ENCODE measurements around the gene IQSEC1. TPM values are rescaled to one million over a fixed set of nuclear protein-coding genes. Genes with fewer than 3 reads are reported as not detected.
A peak's percentile ranks its signal among the peaks of the same experiment; 100 is the strongest.

The IQSEC1 gene
- total and polyA plus RNA-seq, 9 of the 15 experiments (the other 6 are each of a cell fraction or from before 2014, with no cell fraction given): 0.56 to 39.0 (median 6.8) TPM

DNA sequence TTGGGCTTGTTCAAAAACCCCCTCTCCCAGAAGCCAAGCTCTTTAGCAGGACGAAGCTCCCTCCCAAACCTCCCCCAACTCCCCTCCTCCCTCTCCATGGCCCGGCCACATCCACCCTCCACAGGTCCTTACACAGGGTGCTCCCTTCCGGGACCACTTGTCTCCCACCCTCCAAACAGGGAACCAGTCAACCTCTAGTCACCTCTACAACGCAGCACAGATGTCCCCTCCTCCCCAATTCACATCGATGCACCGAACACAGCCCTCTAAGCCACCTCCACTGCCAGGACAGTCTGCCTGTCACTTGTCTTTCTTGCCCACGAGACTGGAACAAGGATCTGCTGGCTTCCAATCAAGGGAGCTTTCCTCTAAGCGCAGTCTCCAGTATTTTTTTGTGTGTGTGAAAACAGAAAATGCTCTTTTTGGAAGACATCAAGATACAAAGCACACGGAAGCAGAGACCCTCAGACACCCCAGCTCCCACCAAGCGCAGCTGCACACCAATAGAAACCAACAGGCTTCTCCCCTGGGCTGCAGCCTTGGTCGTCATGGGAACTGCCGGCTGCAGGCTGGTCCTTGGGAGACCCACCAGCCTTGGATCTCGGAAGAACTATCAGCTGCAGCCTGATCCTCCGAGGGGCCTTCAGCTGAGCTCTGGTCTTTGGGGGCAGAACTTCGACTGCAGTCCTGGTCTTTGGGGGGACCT is 26.5 kb downstream of the IQSEC1 start:
- intact Hi-C loops (cut with micrococcal nuclease) (no loop called here), in situ Hi-C loops (cut with MboI) (no loop called here)
- Histone ChIP-seq H3K27me3 (ENCODE audit: control insufficient read depth in 2 of 2, insufficient read depth in 2 of 2, low read length in 2 of 2) (peaks cover 53 to 93% of the 10 kb centered on the region in 2 experiments), H4K20me1 (replicated peaks; ENCODE audit: control insufficient read depth, insufficient read depth, low read length) (peaks cover 6% of the 10 kb centered on the region), H3K4me2 (ENCODE audit: insufficient read depth, low read length) (no peak overlapping the region), H3K9ac (ENCODE audit: insufficient read depth in 1 of 2, low read depth in 2 of 2, low read length in 2 of 2) (peak overlapping the region in 1 of 2 experiments; percentile 49; a peak in 1 of 4 replicates), H3K4me3 (no peak overlapping the region), H3K4me1 (replicated peaks in 1 of 2; ENCODE audit: control insufficient read depth in 2 of 2, insufficient read depth in 2 of 2, low read length in 2 of 2) (peaks cover 0 to 31% of the 10 kb centered on the region in 2 experiments; a peak in 2 of 5 replicates), H3K9me1 (ENCODE audit: control insufficient read depth, insufficient read depth, low read length) (no peaks in the 10 kb centered on the region), H3K79me2 (ENCODE audit: control insufficient read depth, insufficient read depth, low read length) (no peaks in the 10 kb centered on the region), H3K9me3 (replicated peaks; ENCODE audit: control insufficient read depth, insufficient read depth, low read depth, low read length) (no peaks in the 10 kb centered on the region; the same call in 1 of the 2 replicates), H3K27ac (ENCODE audit: extremely low read depth, low read depth, low read length) (no peak overlapping the region), H3K36me3 (ENCODE audit: control insufficient read depth, insufficient read depth, low read length) (no peaks in the 10 kb centered on the region), H2AFZ (ENCODE audit: low read depth, low read length) (no peak overlapping the region)
- DNase-seq (ENCODE audit: extremely low read depth in 1 of 4, low spot score in 3 of 4): no peak
- BruUV-seq (replicated peaks): no TSS peak
- WGBS (ENCODE audit: insufficient coverage, low coverage, missing lambda C conversion rate): 9% methylated on average over 15 of the region's 15 CpGs
- CTCF ChIA-PET (ENCODE audit: low intra/inter-chr PET ratio): no interaction called here
- TF ChIP-seq TSC22D4 (tag; IDR thresholded peaks at IDR 0.05) (no peak), RBM17 (IDR thresholded peaks at IDR 0.05; ENCODE audit: borderline replicate concordance, low read depth, low read length) (no peak), ETS2 (tag; IDR thresholded peaks at IDR 0.05; ENCODE audit: borderline replicate concordance, poor library complexity, severe bottlenecking) (no peak), PCBP1 (IDR thresholded peaks at IDR 0.05; ENCODE audit: low read depth, low read length, poor library complexity, severe bottlenecking) (no peak), E2F3 (CRISPR knock-in tag; IDR thresholded peaks at IDR 0.05) (no peak), CBFB (CRISPR knock-in tag; IDR thresholded peaks at IDR 0.05) (no peak), BRCA1 (IDR thresholded peaks at IDR 0.05) (no peak), BRCA1 (CRISPR knock-in tag; IDR thresholded peaks at IDR 0.05) (no peak), ZFX (CRISPR knock-in tag; IDR thresholded peaks at IDR 0.05) (no peak), ZNF184 (CRISPR knock-in tag; IDR thresholded peaks at IDR 0.05) (no peak)
- TF ChIP-seq, protein P1, sequence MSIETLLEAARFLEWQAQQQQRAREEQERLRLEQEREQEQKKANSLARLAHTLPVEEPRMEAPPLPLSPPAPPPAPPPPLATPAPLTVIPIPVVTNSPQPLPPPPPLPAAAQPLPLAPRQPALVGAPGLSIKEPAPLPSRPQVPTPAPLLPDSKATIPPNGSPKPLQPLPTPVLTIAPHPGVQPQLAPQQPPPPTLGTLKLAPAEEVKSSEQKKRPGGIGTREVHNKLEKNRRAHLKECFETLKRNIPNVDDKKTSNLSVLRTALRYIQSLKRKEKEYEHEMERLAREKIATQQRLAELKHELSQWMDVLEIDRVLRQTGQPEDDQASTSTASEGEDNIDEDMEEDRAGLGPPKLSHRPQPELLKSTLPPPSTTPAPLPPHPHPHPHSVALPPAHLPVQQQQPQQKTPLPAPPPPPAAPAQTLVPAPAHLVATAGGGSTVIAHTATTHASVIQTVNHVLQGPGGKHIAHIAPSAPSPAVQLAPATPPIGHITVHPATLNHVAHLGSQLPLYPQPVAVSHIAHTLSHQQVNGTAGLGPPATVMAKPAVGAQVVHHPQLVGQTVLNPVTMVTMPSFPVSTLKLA (conservative IDR thresholded peaks at IDR 0.05): no peak
- TF ChIP-seq, protein P2, sequence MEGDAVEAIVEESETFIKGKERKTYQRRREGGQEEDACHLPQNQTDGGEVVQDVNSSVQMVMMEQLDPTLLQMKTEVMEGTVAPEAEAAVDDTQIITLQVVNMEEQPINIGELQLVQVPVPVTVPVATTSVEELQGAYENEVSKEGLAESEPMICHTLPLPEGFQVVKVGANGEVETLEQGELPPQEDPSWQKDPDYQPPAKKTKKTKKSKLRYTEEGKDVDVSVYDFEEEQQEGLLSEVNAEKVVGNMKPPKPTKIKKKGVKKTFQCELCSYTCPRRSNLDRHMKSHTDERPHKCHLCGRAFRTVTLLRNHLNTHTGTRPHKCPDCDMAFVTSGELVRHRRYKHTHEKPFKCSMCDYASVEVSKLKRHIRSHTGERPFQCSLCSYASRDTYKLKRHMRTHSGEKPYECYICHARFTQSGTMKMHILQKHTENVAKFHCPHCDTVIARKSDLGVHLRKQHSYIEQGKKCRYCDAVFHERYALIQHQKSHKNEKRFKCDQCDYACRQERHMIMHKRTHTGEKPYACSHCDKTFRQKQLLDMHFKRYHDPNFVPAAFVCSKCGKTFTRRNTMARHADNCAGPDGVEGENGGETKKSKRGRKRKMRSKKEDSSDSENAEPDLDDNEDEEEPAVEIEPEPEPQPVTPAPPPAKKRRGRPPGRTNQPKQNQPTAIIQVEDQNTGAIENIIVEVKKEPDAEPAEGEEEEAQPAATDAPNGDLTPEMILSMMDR (IDR thresholded peaks at IDR 0.05 in 2 of 3, conservative IDR thresholded peaks at IDR 0.05 in 1 of 3; ENCODE audit: insufficient read depth in 2 of 3, low read depth in 1 of 3, low read length in 3 of 3): no peak
- TF ChIP-seq, protein P3, sequence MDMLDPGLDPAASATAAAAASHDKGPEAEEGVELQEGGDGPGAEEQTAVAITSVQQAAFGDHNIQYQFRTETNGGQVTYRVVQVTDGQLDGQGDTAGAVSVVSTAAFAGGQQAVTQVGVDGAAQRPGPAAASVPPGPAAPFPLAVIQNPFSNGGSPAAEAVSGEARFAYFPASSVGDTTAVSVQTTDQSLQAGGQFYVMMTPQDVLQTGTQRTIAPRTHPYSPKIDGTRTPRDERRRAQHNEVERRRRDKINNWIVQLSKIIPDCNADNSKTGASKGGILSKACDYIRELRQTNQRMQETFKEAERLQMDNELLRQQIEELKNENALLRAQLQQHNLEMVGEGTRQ (CRISPR knock-in tag; IDR thresholded peaks at IDR 0.05): no peak
- POLR2A ChIA-PET: interaction anchor here (0.5 to 0.9 kb wide), 3 partner anchors 11 to 244 kb away, joined by 3 read pairs; no protein-coding TSS in a partner anchor
- FAIRE-seq: no peak
- no peak for ATAC-seq
